DMS79 (cell line): ENCODE results near the gene ABHD17B.

ENCODE experiments used
- DNase-seq: peaks from one replicate; lab custom pipeline; 2025; lab: John Stamatoyannopoulos, UW

Gene ABHD17B

GRCh38 chr9:71819115-71819739 is 91.8 kb downstream of the ABHD17B start:
- no peak for DNase-seq

GRCh38 chr9:71816916-71817451 is 94.0 kb downstream of the ABHD17B start:
- no peak for DNase-seq
